ENCODE data around the gene OR51B2. TPM values are rescaled to one million over a fixed set of nuclear protein-coding genes. Genes with fewer than 3 reads are reported as not detected.

OR51B2 gene
- total and polyA plus RNA-seq, 9 donors, result 0.09 TPM; not detected in 8

- WGBS (ENCODE audit: insufficient coverage), result 90% methylated on average over 6 of the region's 8 CpGs
- H3K27me3 ChIP-seq (ENCODE audit: control insufficient read depth, insufficient read depth, low read length), result no peaks in the 10 kb centered on the region
- no peak overlapping the region for H3K4me3 ChIP-seq (ENCODE audit: low read length)
- no peaks in the 10 kb centered on the region for H3K9me3 ChIP-seq (replicated peaks; ENCODE audit: control insufficient read depth, low read depth, low read length)
- H3K27ac ChIP-seq (ENCODE audit: low read length), result no peak overlapping the region
- no peaks in the 10 kb centered on the region for H3K4me1 ChIP-seq (ENCODE audit: control insufficient read depth, insufficient read depth, low read length)
- no peaks in the 10 kb centered on the region for H3K36me3 ChIP-seq (ENCODE audit: control insufficient read depth, insufficient read depth, low read length)
- DNase-seq, result no peak
Observed at GRCh38 chr11:5293028-5293427, 31.1 kb downstream of the OR51B2 start.

- WGBS (ENCODE audit: insufficient coverage), result no CpG with 5 or more reads among the region's 1 CpG
- DNase-seq, result no peak
- H3K4me3 ChIP-seq (ENCODE audit: low read length), result no peak overlapping the region
Observed at GRCh38 chr11:5291207-5291838, 32.8 kb downstream of the OR51B2 start.

GRCh38 chr11:5290106-5290505 lies 34.0 kb downstream of the OR51B2 start:
- Histone ChIP-seq H3K27me3 (ENCODE audit: control insufficient read depth, insufficient read depth, low read length) (no peaks in the 10 kb centered on the region), H3K9me3 (replicated peaks; ENCODE audit: control insufficient read depth, low read depth, low read length) (no peaks in the 10 kb centered on the region), H3K4me3 (ENCODE audit: low read length) (no peak overlapping the region), H3K36me3 (ENCODE audit: control insufficient read depth, insufficient read depth, low read length) (no peaks in the 10 kb centered on the region), H3K27ac (ENCODE audit: low read length) (no peak overlapping the region), H3K4me1 (ENCODE audit: control insufficient read depth, insufficient read depth, low read length) (no peaks in the 10 kb centered on the region)
- WGBS (ENCODE audit: insufficient coverage), result no CpG with 5 or more reads among the region's 1 CpG
- no peak for DNase-seq

More at GRCh38 chr11:5291207-5291838, 32.8 kb downstream of the OR51B2 start:
- Histone ChIP-seq H3K4me1 (ENCODE audit: control insufficient read depth, insufficient read depth, low read length) (no peaks in the 10 kb centered on the region), H3K36me3 (ENCODE audit: control insufficient read depth, insufficient read depth, low read length) (no peaks in the 10 kb centered on the region), H3K27me3 (ENCODE audit: control insufficient read depth, insufficient read depth, low read length) (no peaks in the 10 kb centered on the region), H3K27ac (ENCODE audit: low read length) (no peak overlapping the region), H3K9me3 (replicated peaks; ENCODE audit: control insufficient read depth, low read depth, low read length) (no peaks in the 10 kb centered on the region)

- no peaks in the 10 kb centered on the region for H3K4me1 ChIP-seq (ENCODE audit: control insufficient read depth, insufficient read depth, low read length)
- H3K4me3 ChIP-seq (ENCODE audit: low read length), result no peak overlapping the region
- no peak for DNase-seq
- H3K36me3 ChIP-seq (ENCODE audit: control insufficient read depth, insufficient read depth, low read length), result no peaks in the 10 kb centered on the region
- no peaks in the 10 kb centered on the region for H3K27me3 ChIP-seq (ENCODE audit: control insufficient read depth, insufficient read depth, low read length)
- H3K27ac ChIP-seq (ENCODE audit: low read length), result no peak overlapping the region
- H3K9me3 ChIP-seq (replicated peaks; ENCODE audit: control insufficient read depth, low read depth, low read length), result no peaks in the 10 kb centered on the region
Observed at GRCh38 chr11:5289696-5290095, 34.4 kb downstream of the OR51B2 start.

GRCh38 chr11:5288906-5289550 lies 35.1 kb downstream of the OR51B2 start:
- no peak for DNase-seq
- Histone ChIP-seq H3K27ac (ENCODE audit: low read length) (no peak overlapping the region), H3K9me3 (replicated peaks; ENCODE audit: control insufficient read depth, low read depth, low read length) (no peaks in the 10 kb centered on the region), H3K27me3 (ENCODE audit: control insufficient read depth, insufficient read depth, low read length) (no peaks in the 10 kb centered on the region), H3K36me3 (ENCODE audit: control insufficient read depth, insufficient read depth, low read length) (no peaks in the 10 kb centered on the region), H3K4me1 (ENCODE audit: control insufficient read depth, insufficient read depth, low read length) (no peaks in the 10 kb centered on the region), H3K4me3 (ENCODE audit: low read length) (no peak overlapping the region)
- 69% methylated on average over 5 of the region's 6 CpGs for WGBS (ENCODE audit: insufficient coverage)

GRCh38 chr11:5288108-5288905 lies 35.8 kb downstream of the OR51B2 start:
- H3K27me3 ChIP-seq (ENCODE audit: control insufficient read depth, insufficient read depth, low read length), result no peaks in the 10 kb centered on the region
- H3K36me3 ChIP-seq (ENCODE audit: control insufficient read depth, insufficient read depth, low read length), result no peaks in the 10 kb centered on the region
- WGBS (ENCODE audit: insufficient coverage), result 90% methylated on average over 3 of the region's 7 CpGs
- H3K4me3 ChIP-seq (ENCODE audit: low read length), result no peak overlapping the region
- no peaks in the 10 kb centered on the region for H3K4me1 ChIP-seq (ENCODE audit: control insufficient read depth, insufficient read depth, low read length)
- H3K27ac ChIP-seq (ENCODE audit: low read length), result no peak overlapping the region
- no peak for DNase-seq
- H3K9me3 ChIP-seq (replicated peaks; ENCODE audit: control insufficient read depth, low read depth, low read length), result no peaks in the 10 kb centered on the region

- Histone ChIP-seq H3K27ac (ENCODE audit: low read length) (no peak overlapping the region), H3K4me3 (ENCODE audit: low read length) (no peak overlapping the region), H3K4me1 (ENCODE audit: control insufficient read depth, insufficient read depth, low read length) (no peaks in the 10 kb centered on the region), H3K36me3 (ENCODE audit: control insufficient read depth, insufficient read depth, low read length) (no peaks in the 10 kb centered on the region), H3K27me3 (ENCODE audit: control insufficient read depth, insufficient read depth, low read length) (no peaks in the 10 kb centered on the region), H3K9me3 (replicated peaks; ENCODE audit: control insufficient read depth, low read depth, low read length) (no peaks in the 10 kb centered on the region)
- no peak for DNase-seq
- WGBS (ENCODE audit: insufficient coverage), result 60% methylated on average over 1 of the region's 3 CpGs
Observed at GRCh38 chr11:5286901-5287300, 37.2 kb downstream of the OR51B2 start.

GRCh38 chr11:5286351-5286750 lies 37.7 kb downstream of the OR51B2 start:
- no peak for DNase-seq
- Histone ChIP-seq H3K36me3 (ENCODE audit: control insufficient read depth, insufficient read depth, low read length) (no peaks in the 10 kb centered on the region), H3K9me3 (replicated peaks; ENCODE audit: control insufficient read depth, low read depth, low read length) (no peaks in the 10 kb centered on the region), H3K27me3 (ENCODE audit: control insufficient read depth, insufficient read depth, low read length) (no peaks in the 10 kb centered on the region), H3K27ac (ENCODE audit: low read length) (no peak overlapping the region), H3K4me1 (ENCODE audit: control insufficient read depth, insufficient read depth, low read length) (no peaks in the 10 kb centered on the region), H3K4me3 (ENCODE audit: low read length) (no peak overlapping the region)
- 20% methylated on average over 1 of the region's 1 CpG for WGBS (ENCODE audit: insufficient coverage)

GRCh38 chr11:5285703-5286340 lies 38.3 kb downstream of the OR51B2 start:
- Histone ChIP-seq H3K4me1 (ENCODE audit: control insufficient read depth, insufficient read depth, low read length) (no peaks in the 10 kb centered on the region), H3K9me3 (replicated peaks; ENCODE audit: control insufficient read depth, low read depth, low read length) (no peaks in the 10 kb centered on the region), H3K36me3 (ENCODE audit: control insufficient read depth, insufficient read depth, low read length) (no peaks in the 10 kb centered on the region), H3K27me3 (ENCODE audit: control insufficient read depth, insufficient read depth, low read length) (no peaks in the 10 kb centered on the region), H3K27ac (ENCODE audit: low read length) (no peak overlapping the region), H3K4me3 (ENCODE audit: low read length) (no peak overlapping the region)
- DNase-seq, result no peak
- no CpG with 5 or more reads among the region's 4 CpGs for WGBS (ENCODE audit: insufficient coverage)

- Histone ChIP-seq H3K4me1 (ENCODE audit: control insufficient read depth, insufficient read depth, low read length) (no peaks in the 10 kb centered on the region), H3K36me3 (ENCODE audit: control insufficient read depth, insufficient read depth, low read length) (no peaks in the 10 kb centered on the region), H3K4me3 (ENCODE audit: low read length) (no peak overlapping the region), H3K27ac (ENCODE audit: low read length) (no peak overlapping the region), H3K27me3 (ENCODE audit: control insufficient read depth, insufficient read depth, low read length) (no peaks in the 10 kb centered on the region), H3K9me3 (replicated peaks; ENCODE audit: control insufficient read depth, low read depth, low read length) (no peaks in the 10 kb centered on the region)
- no peak for DNase-seq
- 93% methylated on average over 2 of the region's 2 CpGs for WGBS (ENCODE audit: insufficient coverage)
Observed at GRCh38 chr11:5284637-5285036, 39.5 kb downstream of the OR51B2 start.
